Activated gamma-delta T cell (primary cell): Measurements from ENCODE around the gene TUBA1C.
A peak's percentile ranks its signal among the peaks of the same experiment; 100 is the strongest.
"Not testable (repeated sequence)": the region's sequence is repeated elsewhere in the genome, so short reads cannot be mapped to it uniquely, and the experiment has no call there.

Experiments used
- DNase-seq: peaks from one replicate; lab custom pipeline; 2025; lab: John Stamatoyannopoulos, UW

Gene TUBA1C

DNA sequence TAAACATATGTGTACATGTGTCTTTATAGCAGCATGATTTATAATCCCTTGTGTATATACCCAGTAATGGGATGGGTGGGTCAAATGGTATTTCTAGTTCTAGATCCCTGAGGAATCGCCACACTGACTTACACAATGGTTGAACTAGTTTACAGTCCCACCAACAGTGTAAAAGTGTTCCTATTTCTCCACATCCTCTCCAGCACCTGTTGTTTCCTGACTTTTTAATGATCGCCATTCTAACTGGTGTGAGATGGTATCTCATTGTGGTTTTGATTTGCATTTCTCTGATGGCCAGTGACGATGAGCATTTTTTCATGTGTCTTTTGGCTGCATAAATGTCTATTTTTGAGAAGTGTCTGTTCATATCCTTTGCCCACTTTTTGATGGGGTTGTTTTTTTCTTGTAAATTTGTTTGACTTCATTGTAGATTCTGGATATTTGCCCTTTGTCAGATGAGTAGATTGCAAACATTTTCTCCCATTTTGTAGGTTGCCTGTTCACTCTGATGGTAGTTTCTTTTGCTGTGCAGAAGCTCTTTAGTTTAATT lies 45.6 kb downstream of the TUBA1C start:
- not testable (repeated sequence) for DNase-seq

DNA sequence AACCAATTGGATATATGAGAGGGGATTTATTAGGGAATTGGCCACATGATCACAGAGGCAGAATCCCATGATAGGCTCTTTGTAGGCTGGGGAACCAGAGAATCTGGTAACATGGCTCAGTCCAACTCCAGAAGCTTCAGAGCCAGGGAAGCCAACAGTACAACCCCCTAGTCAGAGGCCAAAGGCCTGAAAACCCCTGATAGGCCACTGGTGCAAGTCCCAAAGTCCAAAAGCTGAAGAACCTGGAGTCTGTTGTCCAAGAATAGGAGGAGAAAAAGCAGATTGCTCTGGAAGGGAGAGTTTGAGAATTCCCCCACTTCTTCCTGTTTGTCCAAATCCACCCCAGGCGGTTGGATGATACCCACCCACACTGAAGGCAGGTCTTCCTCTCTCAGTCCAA lies 49.9 kb downstream of the TUBA1C start:
- no peak for DNase-seq

DNA sequence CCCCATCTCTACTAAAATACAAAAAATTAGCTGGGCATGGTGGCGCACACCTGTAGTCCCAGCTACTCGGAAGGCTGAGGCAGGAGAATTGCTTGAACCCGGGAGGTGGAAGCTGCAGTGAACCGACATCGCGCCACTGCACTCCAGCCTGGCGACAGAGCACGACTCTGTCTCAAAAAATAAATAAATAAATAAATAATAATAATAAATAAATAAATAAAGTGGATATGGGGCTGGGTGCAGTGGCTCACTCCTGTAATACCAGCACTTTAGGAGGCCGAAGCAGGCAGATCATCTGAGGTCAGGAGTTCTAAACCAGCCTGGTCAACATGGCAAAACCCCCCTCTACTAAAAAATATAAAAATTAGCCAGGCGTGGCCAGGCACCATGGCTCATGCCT lies 52.2 kb downstream of the TUBA1C start:
- not testable (repeated sequence) for DNase-seq

DNA sequence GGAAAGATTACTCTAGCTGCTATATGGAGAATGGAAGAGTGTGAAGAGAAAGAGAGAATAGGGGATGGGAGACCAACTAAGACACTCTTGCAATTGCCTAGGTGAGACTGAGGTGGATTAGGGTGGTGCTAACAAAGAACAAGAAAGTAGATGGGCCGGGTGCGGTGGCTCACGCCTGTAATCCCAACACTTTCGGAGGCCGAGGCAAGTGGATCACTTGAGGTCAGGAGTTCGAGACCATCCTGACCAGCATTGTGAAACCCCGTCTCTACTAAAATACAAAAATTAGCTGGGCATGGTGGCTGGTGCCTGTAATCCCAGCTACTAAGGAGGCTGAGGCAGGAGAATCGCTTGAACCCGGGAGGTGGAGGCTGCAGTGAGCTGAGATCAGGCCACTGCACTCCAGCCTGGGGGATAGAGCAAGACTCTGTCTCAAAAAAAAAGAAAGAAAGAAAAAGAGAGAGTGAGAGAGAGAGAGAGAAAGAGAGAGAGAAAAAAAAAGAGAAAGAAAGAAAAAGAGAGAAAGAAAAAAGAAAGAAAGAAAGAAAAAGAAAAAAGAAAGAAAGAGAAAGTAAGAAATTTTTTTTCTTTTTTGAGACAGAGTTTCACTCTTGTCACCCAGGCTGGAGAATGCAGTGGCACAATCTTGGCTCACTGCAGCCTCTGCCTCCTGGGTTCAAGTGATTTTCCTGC lies 55.7 kb downstream of the TUBA1C start:
- not testable (repeated sequence) for DNase-seq

DNA sequence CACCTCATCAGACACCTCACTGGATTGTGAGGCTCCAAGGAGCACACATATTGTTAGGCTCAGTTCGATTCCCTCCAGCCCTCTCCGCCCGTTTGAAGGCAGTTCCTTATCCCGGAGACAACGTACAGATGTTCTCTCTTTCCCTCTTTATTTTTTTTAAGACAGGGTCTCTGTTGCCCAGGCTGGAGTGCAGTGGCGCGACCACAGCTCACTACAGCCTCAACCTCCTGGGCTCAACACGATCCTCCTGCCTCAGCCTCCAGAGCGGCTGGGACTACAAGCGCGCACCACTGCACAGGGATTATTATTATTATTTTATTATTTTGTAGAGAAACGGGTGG lies 57.5 kb downstream of the TUBA1C start:
- no peak for DNase-seq

DNA sequence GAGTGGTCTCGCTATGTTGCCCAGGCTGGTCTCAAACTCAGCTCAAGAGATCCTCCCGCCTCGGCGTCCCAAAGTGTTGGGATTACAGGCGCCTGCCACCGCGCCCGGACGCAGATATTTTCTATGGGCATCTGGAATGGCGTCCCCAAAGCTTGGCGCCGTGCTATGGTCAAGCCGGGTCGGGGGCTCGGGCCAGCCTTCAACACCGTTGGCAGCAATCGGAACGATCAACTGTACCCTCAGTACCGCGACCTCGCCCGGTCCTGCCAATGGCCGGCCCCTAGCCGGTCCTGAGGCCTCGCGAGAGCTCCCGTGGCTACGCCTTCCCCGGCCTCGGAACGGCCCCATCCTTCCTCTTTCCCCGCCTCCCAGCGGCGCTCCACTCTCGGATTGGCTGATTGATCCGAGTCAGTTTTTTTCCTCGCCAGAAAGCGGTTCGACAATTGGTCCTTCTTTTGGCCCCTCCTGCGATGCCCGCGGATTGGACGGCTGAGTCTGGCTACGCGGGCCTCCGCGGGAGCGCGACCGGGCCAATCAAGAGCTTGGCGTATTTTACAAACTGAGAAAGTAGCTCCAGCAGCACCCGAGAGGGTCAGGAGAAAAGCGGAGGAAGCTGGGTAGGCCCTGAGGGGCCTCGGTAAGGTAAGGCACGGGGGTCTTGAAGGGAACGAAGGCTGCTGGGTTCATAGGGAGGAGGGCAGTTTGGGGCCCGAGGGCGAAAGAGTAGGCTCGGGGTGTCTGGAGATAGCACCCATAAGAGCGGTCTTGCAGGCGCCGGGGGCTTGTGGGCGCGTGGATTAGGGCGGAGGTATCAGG lies 58.0 kb downstream of the TUBA1C start, which contains the start of gene TROAP:
Gene TROAP (plus strand): TSS at position 548 of the 816 bp plus-strand sequence. CDS start 354 bp downstream, outside the sequence.
- DNase-seq: peak; percentile 85

DNA sequence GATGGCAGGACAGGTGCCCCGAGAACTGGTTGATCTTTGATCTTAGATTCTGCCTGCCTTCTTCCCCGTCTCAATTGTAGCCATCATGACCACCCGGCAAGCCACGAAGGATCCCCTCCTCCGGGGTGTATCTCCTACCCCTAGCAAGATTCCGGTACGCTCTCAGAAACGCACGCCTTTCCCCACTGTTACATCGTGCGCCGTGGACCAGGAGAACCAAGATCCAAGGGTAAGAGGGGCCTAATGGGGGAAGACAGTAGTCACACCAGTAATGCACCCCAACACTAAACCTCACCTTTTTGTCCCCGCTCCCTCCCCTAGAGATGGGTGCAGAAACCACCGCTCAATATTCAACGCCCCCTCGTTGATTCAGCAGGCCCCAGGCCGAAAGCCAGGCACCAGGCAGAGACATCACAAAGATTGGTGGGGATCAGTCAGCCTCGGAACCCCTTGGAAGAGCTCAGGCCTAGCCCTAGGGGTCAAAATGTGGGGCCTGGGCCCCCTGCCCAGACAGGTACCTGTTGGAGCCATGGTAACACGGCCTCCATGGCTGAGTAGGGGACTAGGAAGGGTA lies 58.7 kb downstream of the TUBA1C start:
- no peak for DNase-seq
